ENCODE measurements around the gene ACE2. TPM values are rescaled to one million over a fixed set of nuclear protein-coding genes. Genes with fewer than 3 reads are reported as not detected.

The ACE2 gene
- total RNA-seq, 1 experiment from 2014 or later = 1.8 TPM

- no peak overlapping the region for H3K4me3 Mint-ChIP-seq (ENCODE audit: unreplicated experiment)
- intact Hi-C loops (cut with micrococcal nuclease; ENCODE audit: unreplicated experiment) = loop anchor here (5.0 to 10.0 kb wide), 2 partner anchors 149 to 301 kb away; no protein-coding TSS in a partner anchor
- BruUV-seq (replicated peaks) = no TSS peak
- TF ChIP-seq CTCF (IDR thresholded peaks at IDR 0.05; ENCODE audit: insufficient read depth in 1 of 2, low read depth in 1 of 2, low read length in 1 of 2, severe bottlenecking in 1 of 2, unreplicated experiment in 1 of 2) = no peak
- no peaks in the 10 kb centered on the region for H3K9me3 Mint-ChIP-seq (ENCODE audit: unreplicated experiment)
- no peaks in the 10 kb centered on the region for H3K27me3 ChIP-seq (replicated peaks; ENCODE audit: control insufficient read depth, insufficient read depth, low read length)
- no peaks in the 10 kb centered on the region for H3K27me3 Mint-ChIP-seq (ENCODE audit: insufficient read depth, unreplicated experiment)
- no peaks in the 10 kb centered on the region for H3K4me1 Mint-ChIP-seq (ENCODE audit: low read depth, unreplicated experiment)
- POLR2A ChIA-PET = no interaction called here
- no peak for DNase-seq
- no peaks in the 10 kb centered on the region for H3K4me1 ChIP-seq
- CTCF ChIA-PET = no interaction called here
- no peak overlapping the region for H3K4me3 ChIP-seq (ENCODE audit: low read depth, low read length)
- no peak overlapping the region for H3K27ac Mint-ChIP-seq (ENCODE audit: unreplicated experiment)
- no peaks in the 10 kb centered on the region for H3K36me3 Mint-ChIP-seq (ENCODE audit: insufficient read depth, unreplicated experiment)
- no peaks in the 10 kb centered on the region for H3K9me3 ChIP-seq
- H3K36me3 ChIP-seq (ENCODE audit: control insufficient read depth, insufficient read depth, low read length) = no peaks in the 10 kb centered on the region
These were observed 45.3 kb upstream of the ACE2 start for GRCh38 chrX:15646031-15646430.

GRCh38 chrX:15645266-15645665, 44.5 kb upstream of the ACE2 start:
- POLR2A ChIA-PET = no interaction called here
- no peaks in the 10 kb centered on the region for H3K9me3 Mint-ChIP-seq (ENCODE audit: unreplicated experiment)
- H3K4me3 ChIP-seq (ENCODE audit: low read depth, low read length) = no peak overlapping the region
- H3K9me3 ChIP-seq = no peaks in the 10 kb centered on the region
- H3K36me3 ChIP-seq (ENCODE audit: control insufficient read depth, insufficient read depth, low read length) = no peaks in the 10 kb centered on the region
- no TSS peak for BruUV-seq (replicated peaks)
- no peak for TF ChIP-seq CTCF (IDR thresholded peaks at IDR 0.05; ENCODE audit: insufficient read depth in 1 of 2, low read depth in 1 of 2, low read length in 1 of 2, severe bottlenecking in 1 of 2, unreplicated experiment in 1 of 2)
- no peaks in the 10 kb centered on the region for H3K4me1 Mint-ChIP-seq (ENCODE audit: low read depth, unreplicated experiment)
- H3K36me3 Mint-ChIP-seq (ENCODE audit: insufficient read depth, unreplicated experiment) = no peaks in the 10 kb centered on the region
- intact Hi-C loops (cut with micrococcal nuclease; ENCODE audit: unreplicated experiment) = loop anchor here (2.0 to 10.0 kb wide), 3 partner anchors 50 to 300 kb away; no protein-coding TSS in a partner anchor
- peak in 1 of 2 experiments; percentile 2 for DNase-seq
- no peaks in the 10 kb centered on the region for H3K4me1 ChIP-seq
- CTCF ChIA-PET = no interaction called here
- H3K4me3 Mint-ChIP-seq (ENCODE audit: unreplicated experiment) = no peak overlapping the region
- no peaks in the 10 kb centered on the region for H3K27me3 ChIP-seq (replicated peaks; ENCODE audit: control insufficient read depth, insufficient read depth, low read length)
- H3K27me3 Mint-ChIP-seq (ENCODE audit: insufficient read depth, unreplicated experiment) = no peaks in the 10 kb centered on the region
- H3K27ac Mint-ChIP-seq (ENCODE audit: unreplicated experiment) = no peak overlapping the region

GRCh38 chrX:15644560-15644872, 43.8 kb upstream of the ACE2 start:
- H3K4me1 Mint-ChIP-seq (ENCODE audit: low read depth, unreplicated experiment) = no peaks in the 10 kb centered on the region
- intact Hi-C loops (cut with micrococcal nuclease; ENCODE audit: unreplicated experiment) = loop anchor here (2.0 to 10.0 kb wide), 2 partner anchors 50 to 300 kb away; no protein-coding TSS in a partner anchor
- H3K27ac Mint-ChIP-seq (ENCODE audit: unreplicated experiment) = no peak overlapping the region
- no peaks in the 10 kb centered on the region for H3K27me3 Mint-ChIP-seq (ENCODE audit: insufficient read depth, unreplicated experiment)
- CTCF ChIA-PET = no interaction called here
- H3K4me3 Mint-ChIP-seq (ENCODE audit: unreplicated experiment) = no peak overlapping the region
- no peaks in the 10 kb centered on the region for H3K36me3 ChIP-seq (ENCODE audit: control insufficient read depth, insufficient read depth, low read length)
- no TSS peak for BruUV-seq (replicated peaks)
- H3K27me3 ChIP-seq (replicated peaks; ENCODE audit: control insufficient read depth, insufficient read depth, low read length) = no peaks in the 10 kb centered on the region
- no peak for TF ChIP-seq CTCF (IDR thresholded peaks at IDR 0.05; ENCODE audit: insufficient read depth in 1 of 2, low read depth in 1 of 2, low read length in 1 of 2, severe bottlenecking in 1 of 2, unreplicated experiment in 1 of 2)
- no peaks in the 10 kb centered on the region for H3K36me3 Mint-ChIP-seq (ENCODE audit: insufficient read depth, unreplicated experiment)
- no peaks in the 10 kb centered on the region for H3K4me1 ChIP-seq
- H3K9me3 ChIP-seq = no peaks in the 10 kb centered on the region
- H3K4me3 ChIP-seq (ENCODE audit: low read depth, low read length) = no peak overlapping the region
- POLR2A ChIA-PET = no interaction called here
- no peaks in the 10 kb centered on the region for H3K9me3 Mint-ChIP-seq (ENCODE audit: unreplicated experiment)
- DNase-seq = no peak
